Cardiac fibroblast (primary cell): ENCODE data around the gene COL8A1.

Experiments used
- DNase-seq, 2 donors: peaks; one replicate each; pipeline versions ENCODE4 v3.0.0 to v3.0.0-alpha.2; 2010; ENCODE audit warnings: low read depth in 2 of 2
- H3K4me3 ChIP-seq, 2 donors: replicated peaks in 1 of 2; 1 replicate in 1 of 2; 2 replicates in 1 of 2; pipeline ENCODE4 v1.5.1; 2011; ENCODE audit warnings: low read depth in 2 of 2, low read length in 2 of 2, mild to moderate bottlenecking in 2 of 2, moderate library complexity in 1 of 2
- TF ChIP-seq, protein P1 (sequence below): IDR thresholded peaks from one replicate; pipeline ENCODE4 v1.5.1; 2011; ENCODE audit warnings: low read depth, mild to moderate bottlenecking, low read length, inconsistent platforms

Gene COL8A1

DNA sequence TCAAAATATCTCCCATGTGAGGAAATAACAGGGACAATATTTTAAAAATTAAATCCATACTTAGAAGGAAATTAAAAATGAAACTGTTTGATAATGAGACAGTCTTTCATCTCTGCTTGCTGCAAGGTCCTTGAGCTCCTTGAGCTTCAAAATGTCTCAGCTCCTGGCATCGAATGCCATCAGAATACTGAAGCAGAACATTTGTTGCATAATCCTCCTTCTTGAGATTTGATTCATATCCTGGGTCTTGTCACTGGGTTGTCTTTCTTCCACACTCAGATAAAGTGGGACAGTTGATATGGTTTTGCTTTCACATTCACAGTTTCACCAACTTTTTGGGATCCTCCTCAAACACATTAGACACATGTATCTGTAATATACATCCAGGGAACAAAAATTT is 27.8 kb downstream of the COL8A1 start:
- no peak overlapping the region for H3K4me3 ChIP-seq
- peak; percentile 45 to 81 for DNase-seq
- TF ChIP-seq, protein P1, sequence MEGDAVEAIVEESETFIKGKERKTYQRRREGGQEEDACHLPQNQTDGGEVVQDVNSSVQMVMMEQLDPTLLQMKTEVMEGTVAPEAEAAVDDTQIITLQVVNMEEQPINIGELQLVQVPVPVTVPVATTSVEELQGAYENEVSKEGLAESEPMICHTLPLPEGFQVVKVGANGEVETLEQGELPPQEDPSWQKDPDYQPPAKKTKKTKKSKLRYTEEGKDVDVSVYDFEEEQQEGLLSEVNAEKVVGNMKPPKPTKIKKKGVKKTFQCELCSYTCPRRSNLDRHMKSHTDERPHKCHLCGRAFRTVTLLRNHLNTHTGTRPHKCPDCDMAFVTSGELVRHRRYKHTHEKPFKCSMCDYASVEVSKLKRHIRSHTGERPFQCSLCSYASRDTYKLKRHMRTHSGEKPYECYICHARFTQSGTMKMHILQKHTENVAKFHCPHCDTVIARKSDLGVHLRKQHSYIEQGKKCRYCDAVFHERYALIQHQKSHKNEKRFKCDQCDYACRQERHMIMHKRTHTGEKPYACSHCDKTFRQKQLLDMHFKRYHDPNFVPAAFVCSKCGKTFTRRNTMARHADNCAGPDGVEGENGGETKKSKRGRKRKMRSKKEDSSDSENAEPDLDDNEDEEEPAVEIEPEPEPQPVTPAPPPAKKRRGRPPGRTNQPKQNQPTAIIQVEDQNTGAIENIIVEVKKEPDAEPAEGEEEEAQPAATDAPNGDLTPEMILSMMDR: no peak

DNA sequence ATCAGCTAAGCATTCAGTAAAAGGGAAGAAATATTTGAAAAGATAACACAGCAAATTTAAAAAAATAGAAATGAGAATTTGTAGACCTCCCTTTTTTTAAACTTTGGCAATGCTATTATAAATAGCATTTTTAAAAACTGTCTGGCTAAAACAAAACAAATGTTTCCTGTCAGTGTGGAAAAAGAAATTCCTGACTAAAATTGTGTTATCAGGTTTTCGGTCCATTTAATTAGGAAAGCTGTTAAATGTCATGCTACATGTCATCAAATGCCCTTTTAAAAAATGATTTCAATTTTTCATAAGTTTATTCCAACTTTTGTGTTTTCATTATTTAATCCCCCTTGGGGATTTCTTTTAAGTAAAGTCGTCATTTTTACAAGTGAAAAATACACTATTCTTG is 29.6 kb downstream of the COL8A1 start:
- TF ChIP-seq, protein P1: no peak

DNA sequence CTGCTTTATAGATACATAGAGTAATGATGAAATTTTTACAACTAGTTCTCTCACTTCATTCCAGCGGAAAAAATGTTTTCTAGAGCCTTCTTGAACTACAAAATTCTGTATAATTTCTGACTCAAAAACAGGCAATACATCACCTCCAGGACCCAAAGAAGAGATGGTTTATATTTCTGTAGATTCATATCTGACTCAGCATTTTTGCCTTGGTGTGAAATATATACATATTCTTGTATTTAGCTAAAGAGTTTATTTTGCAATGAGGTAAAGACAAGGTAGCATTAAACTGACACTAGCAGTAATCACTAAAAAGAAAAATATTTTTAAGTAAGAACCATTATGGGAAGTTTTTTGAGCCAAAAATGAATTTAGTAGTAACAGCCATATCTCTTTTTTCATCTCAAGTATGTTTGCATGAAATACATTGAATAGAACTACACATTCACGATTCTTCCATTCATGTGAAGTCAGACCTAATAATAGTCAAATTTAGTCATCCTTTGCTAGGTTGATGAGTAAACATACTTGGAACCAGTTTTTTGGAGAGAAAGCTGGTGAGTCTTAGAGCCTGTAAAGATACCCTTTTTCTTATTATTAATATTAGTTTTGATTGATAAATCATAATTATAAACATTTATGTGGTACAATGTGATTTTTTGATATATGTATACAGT is 31.6 kb downstream of the COL8A1 start:
- H3K4me3 ChIP-seq: no peak overlapping the region
- peak in 1 of 2 donors; percentile 83 for DNase-seq
- TF ChIP-seq, protein P1: no peak

More for the DNA sequence above, 29.6 kb downstream of the COL8A1 start:
- H3K4me3 ChIP-seq: no peak overlapping the region
- DNase-seq: peak in 1 of 2 donors; percentile 32

DNA sequence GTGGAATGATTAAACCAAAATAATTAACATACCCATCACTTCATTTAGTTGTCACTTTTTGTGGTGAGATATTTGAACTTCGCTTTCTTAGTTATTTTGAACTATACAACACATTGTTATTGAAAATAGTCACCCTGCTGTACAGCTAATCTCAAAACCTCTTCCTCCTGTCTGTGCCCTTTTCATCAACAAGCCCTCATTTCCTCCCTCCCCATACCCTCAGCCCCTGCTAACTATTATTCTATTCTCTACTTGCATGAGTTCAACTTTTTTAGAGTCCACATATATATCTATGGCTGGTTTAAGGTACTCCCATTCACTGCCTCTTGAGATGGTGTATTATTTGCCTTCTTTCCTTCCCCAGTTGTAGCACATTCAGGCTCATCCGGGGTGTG is 32.2 kb downstream of the COL8A1 start:
- H3K4me3 ChIP-seq: no peak overlapping the region
- no peak for DNase-seq
- TF ChIP-seq, protein P1: no peak

DNA sequence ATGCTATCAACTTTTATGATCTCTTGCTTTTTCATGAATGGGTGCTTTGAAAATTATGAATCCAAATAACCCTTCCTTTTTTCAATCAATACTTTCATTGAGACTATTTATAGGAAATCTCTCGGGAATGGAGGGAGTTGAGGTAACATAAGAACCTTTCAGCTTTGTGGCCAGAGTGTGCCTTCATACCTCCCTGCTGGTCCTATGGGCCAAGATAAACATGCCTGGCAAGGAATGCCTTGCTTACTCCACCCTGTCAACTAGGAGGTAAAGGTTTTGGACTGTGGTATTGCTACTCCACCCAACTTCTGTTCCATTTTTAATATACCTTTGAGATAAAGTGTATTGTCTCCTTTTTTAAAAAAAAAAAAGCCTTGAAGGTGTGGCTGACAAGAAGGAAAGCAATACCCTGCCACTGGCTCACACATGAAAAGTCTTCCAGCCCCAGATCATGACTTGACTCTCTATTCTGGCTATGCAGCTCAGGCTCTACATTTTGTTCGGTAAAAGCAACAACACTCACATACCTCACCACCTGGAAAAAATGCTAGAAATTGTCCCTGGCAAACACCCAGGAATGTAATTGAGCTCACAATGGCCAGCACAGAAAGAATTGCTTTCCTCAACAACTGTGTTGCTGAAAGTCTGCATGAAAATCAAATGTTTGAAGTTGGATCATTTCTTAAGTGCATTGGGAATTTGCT is 35.8 kb downstream of the COL8A1 start:
- TF ChIP-seq, protein P1: no peak
- DNase-seq: peak; percentile 79 to 87
- no peak overlapping the region for H3K4me3 ChIP-seq

DNA sequence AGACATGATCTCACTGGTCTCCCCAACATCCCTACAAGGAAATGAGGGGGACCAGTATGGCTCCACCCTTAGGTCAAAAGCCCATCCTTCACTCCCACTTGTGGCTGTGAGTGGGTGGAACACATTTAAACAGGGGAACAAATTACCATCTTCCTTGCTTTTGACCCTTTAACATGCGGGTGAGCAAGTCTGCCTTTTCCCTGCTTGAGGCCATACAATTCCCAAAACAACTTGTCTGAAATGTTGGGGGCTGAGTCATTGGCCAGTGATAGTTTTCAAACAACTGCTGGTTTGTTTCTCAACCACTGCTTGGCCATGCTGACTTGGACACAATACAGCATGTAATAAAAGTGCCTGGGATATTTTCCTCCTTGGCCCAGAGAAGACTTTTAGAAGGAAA is 39.6 kb downstream of the COL8A1 start:
- TF ChIP-seq, protein P1: no peak
- H3K4me3 ChIP-seq: no peak overlapping the region
- DNase-seq: peak; percentile 91 to 94
